HG03025 (cell line): ENCODE data around the gene ADCY2.

Source experiments
- ATAC-seq: cut with Tn5 transposase; IDR thresholded peaks from one replicate; pipeline ENCODE4 v1.9.1; 2021; ENCODE audit warnings: mild to moderate bottlenecking, moderate library complexity; ENCODE audit not compliant: unreplicated experiment, low FRiP score

The ADCY2 gene

GRCh38 chr5:7705261-7705660 is 309.3 kb downstream of the ADCY2 start:
- no peak for ATAC-seq

- no peak for ATAC-seq
Measured at GRCh38 chr5:7705736-7706135, 309.8 kb downstream of the ADCY2 start.

DNA sequence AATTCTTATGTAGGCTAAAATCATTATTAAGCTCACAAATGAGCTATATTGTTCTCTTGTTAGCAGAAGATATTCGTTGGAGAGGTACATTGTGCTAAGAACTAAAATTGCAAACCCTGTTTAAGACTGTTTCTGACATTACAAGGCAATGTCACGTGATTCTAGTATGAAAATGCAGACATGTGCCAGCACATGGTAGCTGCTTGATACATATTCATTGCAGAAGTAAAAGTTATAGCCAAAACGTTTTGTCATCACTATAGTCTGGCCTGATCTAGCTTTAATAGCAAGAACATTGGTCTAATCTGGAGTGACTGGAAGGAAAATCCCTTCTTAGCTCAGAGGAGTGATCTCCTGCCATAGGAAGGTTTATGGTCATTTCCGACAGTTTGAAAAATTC is 310.3 kb downstream of the ADCY2 start:
- no peak for ATAC-seq

DNA sequence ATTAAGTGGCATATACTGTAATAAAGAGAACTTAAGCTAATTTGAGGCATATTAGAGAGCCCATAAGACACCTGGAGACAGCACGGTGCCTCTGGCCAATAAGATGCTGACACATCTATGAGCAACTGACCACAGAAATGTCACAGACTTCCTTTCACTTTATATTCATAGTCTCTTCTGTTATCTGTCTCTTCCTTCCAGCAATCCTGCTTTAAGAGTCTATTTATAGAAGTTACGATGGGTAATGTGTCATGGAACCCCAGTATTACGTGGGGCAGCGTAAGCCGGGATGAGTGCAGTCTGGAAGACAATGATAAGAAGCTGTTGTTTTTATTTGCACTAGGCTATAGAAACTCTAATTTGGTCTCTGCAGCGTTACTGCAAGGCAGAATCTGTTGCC is 318.2 kb downstream of the ADCY2 start:
- ATAC-seq = no peak

DNA sequence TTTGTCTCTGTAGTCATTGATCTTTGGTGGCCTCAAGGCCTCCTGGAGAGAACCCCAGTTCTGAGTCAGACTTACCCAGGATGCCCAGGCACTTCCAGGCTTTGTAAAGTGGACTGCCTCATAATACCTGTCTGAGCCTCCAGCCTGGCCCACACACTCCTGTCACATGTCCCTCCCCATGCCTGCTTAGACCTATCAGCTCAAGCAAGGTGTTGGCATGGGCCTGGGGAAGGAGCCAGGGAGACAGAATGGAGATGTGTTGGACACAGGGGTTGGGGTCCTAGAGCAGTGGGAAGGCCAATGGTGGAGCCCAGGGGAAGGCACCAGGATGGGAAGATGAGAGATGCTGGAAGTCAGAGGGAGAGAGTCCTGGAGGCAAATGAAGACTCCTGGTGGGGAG is 318.8 kb downstream of the ADCY2 start:
- ATAC-seq = no peak

DNA sequence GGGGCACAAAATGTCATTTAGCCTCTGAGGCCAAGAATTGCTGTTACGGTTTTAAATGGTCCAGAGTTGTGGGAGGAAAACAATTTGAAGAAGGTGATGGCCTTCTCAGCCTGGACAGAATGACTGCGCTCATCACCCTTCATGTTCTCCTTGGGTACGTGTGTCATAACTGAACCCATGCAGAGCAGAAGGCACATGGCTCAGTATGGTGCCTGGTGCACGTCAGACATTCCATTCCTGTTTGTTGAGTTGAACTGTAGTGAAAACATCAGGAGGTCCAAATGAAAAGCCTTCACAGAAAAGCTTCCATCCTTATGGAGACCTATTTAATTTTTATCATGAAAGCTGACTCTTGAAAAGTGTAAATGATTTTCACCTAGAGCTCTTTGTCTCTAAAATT is 321.8 kb downstream of the ADCY2 start:
- ATAC-seq = no peak

DNA sequence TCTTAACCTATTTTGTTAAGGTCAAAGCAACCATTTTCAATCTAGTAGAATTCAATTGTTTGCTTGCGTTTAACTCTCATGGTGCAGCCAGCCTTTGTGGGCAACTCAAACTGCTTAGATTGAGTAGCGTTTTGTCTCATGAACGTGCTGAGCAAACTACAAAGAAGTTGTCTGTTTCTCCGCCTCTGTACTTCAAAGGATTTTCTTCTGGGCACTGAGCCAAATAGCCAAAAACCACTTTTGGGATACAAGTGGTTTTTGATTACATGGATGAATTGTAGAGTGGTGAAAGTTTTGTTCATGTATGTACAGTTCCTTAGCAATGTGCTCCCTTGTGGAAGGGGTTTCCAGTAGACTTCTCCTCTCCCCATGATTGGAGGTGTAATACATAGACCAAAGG is 332.1 kb downstream of the ADCY2 start:
- no peak for ATAC-seq

- ATAC-seq = no peak
Measured at GRCh38 chr5:7741415-7742065, 345.6 kb downstream of the ADCY2 start.

DNA sequence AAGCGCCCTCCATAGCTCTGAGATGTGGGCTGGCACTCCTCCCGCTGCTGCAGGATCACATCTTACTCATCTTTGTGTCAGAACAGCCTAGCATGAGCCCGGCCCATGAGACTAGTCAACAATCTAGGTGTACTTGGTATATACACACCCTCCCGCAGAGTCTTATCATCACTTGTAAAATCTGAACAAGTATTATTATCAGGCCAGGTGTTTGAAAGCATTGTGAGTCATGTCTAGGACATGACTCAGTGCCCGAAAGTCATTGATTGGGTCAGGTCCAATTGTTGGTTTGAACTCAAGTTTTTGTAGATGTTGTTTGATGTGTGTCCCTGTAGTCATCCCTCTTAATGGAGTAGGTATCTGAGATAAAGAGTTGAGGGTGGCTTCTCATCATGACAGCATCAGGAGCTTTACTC is 346.3 kb downstream of the ADCY2 start:
- ATAC-seq = no peak

DNA sequence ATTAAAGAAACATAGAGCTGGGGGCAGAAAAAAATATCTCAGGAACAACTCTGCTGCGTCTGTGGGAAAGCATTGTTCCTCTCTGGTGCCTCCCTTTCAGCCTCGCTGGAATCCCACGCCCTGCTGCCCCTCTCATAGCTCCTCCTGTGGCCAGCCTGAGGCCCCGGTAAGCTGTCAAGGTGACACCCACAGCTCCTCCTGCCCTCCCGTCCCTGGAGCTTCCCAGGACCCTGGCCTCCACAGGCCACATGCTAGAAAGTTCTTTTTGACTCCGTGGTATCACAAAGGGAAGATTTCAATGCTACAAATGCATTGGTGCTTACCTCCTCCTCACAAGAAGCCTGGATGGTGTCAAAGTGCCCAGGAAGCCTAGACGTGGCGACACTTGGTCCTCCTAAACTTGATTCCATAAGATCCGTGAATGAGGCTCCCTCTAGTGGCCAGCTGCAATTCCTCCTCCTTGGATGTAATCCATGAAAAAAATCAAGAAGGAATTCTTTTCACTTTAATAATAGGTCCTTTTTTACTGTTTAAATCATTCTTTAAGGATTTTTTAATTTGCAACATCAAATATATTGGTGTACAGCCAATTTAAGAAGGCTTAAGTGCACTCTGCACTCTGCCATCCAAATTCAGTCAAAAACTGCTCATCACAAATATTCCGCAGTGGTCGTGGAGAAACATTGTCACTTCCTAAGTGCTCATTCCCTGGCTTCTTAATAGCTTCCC is 350.1 kb downstream of the ADCY2 start:
- ATAC-seq = no peak

DNA sequence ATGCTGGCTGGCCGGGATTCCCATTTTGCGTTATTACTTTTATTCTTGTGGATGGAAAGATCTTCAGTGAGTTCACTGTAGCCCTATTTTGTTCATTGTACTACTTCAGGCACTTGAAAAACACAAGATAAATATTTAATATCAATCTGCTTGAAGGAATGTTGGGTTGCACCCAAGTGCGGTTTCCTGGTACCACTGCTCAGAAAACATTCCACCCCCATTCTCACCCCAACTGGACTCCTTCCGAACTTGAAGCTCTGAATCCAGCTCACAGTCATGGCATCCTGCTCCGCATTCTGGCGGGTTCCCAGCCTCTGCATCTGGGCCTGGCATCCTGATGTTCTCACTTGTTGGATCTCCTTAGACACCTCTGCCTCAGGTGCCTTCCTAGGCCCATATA is 351.8 kb downstream of the ADCY2 start:
- ATAC-seq = no peak

DNA sequence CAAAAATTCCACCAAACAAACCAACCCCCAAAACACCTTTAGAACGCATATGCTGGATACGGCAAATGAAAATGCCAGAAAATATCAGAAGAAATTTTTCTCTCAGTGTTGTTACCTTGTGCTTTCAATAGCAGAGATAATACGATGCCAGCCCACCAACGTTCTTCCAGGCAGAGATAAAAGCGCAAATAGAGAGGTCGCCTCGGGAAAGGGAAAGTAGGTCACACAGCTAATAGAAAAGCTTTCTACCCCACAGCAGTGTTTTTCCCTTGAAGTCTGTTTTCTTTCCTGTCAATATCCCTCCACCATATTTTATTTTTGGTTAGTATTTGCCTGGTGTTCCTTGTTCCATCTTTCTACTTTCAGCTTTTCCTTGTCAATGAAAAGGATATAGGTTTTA is 353.7 kb downstream of the ADCY2 start:
- no peak for ATAC-seq

- ATAC-seq = no peak
Measured at GRCh38 chr5:7751874-7752273, 355.9 kb downstream of the ADCY2 start.

- no peak for ATAC-seq
Measured at GRCh38 chr5:7753181-7753580, 357.2 kb downstream of the ADCY2 start.

DNA sequence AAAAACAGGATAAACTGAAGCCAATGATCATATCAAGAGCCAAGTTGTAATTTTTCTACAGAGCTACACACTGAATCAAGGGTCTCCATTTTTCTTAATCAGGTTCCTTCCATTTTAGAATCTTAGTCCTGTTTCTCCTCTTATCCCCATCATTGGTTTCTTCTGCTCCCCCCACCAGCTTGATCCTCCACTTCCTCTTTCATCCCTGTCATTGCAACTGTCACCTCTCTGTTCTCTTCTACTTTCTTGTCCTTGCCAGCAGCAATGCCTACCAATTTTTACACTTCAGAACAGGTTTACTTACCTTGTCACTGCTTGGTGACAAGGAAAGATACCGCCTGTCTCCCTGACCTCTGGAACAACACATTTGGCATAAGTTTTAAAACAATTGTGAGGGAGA is 357.7 kb downstream of the ADCY2 start:
- ATAC-seq = no peak

DNA sequence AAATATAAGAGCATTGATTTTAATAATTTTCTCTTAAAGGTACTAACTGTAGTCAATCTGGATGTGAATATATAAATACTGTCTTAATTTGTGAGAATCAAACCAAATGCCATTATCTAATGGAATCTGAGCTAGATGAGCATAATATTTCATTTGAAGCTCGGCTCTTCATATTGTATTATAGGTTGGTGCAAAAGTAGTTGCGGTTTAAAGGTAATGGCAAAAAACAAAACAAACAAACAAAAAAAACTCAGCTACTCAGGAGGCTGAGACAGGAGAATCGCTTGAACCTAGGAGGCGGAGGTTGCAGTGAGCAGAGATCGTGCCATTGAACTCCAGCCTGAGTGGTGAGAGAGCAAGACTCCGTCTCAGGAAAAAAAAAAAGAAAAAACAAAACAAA is 358.6 kb downstream of the ADCY2 start:
- ATAC-seq = no peak

DNA sequence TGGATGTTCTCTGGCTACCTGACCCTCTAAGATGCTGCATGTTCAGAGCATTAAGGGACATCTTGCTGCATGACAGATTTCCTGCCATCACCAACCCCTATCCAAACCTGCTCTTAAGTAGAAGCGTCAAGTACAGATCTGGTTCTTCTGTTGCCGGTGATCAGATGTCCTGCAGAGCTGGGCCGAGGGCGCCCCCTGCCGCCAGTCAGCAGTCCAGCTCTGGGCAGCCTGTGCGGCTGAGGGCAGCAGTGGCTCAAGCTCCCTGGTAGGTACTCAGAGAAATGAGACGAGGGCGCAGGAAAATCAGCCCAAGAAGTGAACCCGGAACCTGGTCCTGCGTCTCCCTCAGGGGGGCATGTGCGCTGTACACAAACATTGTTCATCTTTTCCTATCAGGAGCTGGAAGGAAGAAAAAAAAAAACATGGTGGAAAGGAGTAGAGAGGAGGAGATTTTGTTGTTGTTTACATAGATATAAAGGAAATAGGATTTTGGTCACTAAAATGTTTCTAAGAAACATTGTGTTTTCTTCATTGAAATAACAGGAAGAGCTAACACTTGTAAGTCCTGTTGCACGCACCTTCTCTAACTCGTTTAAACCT is 359.2 kb downstream of the ADCY2 start:
- ATAC-seq = peak; percentile 79

DNA sequence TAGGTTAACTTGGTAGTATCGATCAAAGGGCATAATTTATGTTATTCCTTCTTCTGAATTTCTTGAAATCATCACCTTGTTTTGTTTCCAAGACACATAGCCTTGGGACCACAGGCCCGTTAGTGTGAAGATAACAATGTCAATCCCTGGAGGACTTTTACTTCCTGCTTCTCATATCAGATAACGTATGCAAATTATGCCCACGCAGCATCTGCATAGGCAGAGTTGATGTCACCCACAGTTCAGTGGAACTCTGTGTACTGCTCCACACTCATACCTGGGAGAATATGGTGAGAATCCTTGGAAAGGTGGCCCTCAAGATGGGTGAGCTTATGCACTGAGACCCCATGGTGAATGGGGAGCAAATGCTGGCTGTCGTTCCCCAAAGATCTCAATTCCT is 360.0 kb downstream of the ADCY2 start:
- no peak for ATAC-seq

GRCh38 chr5:7756453-7756852 is 360.5 kb downstream of the ADCY2 start:
- no peak for ATAC-seq

DNA sequence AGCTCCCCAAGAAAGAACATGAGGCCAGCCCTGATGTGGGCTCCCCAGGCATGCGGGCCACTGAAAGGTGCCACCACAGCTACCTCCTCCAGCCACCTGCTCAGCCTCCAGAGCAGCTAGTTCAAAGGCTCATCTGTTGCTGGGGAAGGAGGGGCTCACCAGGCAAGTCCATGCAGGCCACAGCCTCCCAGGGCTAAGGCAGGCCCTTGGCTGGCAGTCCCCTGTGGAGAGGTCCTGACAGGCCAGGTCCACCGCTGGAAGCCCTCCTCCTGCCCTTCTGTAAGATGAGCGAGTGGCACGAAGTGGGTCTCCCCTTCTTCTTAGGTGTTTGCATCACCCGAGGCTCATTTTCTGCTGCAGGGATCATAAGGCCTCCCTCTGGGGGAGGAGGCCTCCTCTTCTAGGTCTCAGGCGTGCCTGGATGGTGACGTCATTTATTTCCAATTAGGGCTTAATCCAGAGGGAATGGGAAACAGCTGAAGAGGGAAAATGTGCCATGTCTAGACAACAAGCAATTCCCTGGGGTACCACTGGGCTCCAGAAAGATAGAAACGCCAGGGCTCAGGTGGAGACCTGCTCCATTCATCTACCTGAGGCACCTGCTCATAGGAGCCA is 363.4 kb downstream of the ADCY2 start:
- ATAC-seq = no peak

DNA sequence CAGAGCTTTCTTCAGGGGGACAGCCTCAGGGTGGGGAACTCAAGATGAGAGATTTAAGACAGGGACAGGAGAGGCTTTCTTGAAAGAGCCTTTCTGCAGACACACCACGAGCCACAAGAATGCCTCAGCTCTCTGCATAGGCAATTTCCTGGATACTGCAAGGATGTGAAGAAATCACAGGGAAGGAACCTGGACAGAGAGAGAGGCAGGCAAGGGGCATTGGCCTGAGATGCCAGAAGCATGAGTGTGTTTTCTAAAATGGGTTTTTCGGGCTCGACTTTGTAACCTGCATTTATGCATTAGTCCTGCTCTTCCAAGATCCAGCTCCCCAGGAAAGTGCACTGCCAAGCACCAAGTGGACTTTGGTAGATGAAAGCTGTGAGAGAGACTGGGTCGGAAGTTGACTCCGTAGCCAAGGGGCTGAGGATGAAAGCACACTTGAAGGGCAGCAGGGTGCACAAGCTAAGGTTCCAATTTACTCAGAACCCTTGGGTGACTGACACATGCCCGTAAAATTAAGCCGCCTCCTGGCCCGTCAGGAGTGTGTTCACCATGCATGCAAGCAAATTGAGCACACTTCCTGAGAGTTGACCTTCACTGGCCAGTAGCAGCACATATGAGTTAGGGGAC is 364.1 kb downstream of the ADCY2 start:
- ATAC-seq = no peak
